Activated naive CD4-positive, alpha-beta T cell treated with anti-CD3 and anti-CD28 coated beads, Interleukin-2, amount 50 U/mL, for 24 hours (primary cell): ENCODE results near the gene TNN.

Experiments used
- H3K27ac Mint-ChIP-seq: one replicate; pipeline ENCODE4 v1.8.0; 2021; ENCODE audit warnings: mild to moderate bottlenecking, mixed read lengths
- H3K27me3 Mint-ChIP-seq: one replicate; pipeline ENCODE4 v1.8.0; 2021; ENCODE audit warnings: mixed read lengths
- H3K36me3 Mint-ChIP-seq: one replicate; pipeline ENCODE4 v1.8.0; 2021; ENCODE audit warnings: mixed read lengths
- H3K4me1 Mint-ChIP-seq: one replicate; pipeline ENCODE4 v1.8.0; 2021; ENCODE audit warnings: mixed read lengths
- H3K4me3 Mint-ChIP-seq: one replicate; pipeline ENCODE4 v1.8.0; 2021; ENCODE audit warnings: mild to moderate bottlenecking, mixed read lengths
- H3K9me3 Mint-ChIP-seq: one replicate; pipeline ENCODE4 v1.8.0; 2021; ENCODE audit warnings: mixed read lengths

TNN gene

DNA sequence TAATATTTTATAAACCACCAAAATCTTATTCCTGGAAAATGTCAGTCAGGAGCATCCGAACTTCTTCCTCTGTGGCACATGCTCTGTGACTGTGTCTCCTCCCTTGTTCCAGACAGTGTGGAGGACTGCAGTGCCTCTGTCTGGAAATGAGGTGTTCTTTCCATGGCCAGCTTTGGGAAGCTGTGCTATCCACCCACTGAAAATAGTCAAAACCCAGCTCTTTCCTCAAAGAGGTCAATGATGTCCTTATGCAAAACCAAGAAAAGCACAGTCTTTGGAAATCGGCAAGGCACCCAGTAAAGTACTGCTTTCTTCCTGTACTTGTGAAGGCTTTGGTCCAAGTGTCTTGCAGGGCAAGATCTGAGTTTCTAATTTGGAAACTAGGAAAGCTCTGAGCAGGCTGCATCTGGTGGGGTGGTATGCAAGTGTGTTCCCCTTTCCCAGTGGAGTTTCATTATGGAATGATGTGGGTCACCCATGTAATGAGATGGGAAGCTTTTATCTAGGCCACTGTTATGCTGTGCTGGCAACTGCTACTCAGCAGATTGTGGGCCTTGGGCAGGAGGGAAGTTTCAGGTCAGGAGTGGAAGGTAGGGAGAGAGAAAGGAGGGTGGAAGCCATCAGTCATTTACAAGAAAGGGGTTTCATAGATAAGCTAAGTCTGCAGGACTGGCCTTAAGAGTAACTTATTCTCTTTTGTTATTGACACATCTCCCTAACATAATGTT is 119.0 kb downstream of the TNN start:
- Mint-ChIP-seq H3K9me3 (no peaks in the 10 kb centered on the region), H3K4me3 (peak overlapping the region; percentile 23), H3K4me1 (peaks cover 99% of the 10 kb centered on the region), H3K27me3 (no peaks in the 10 kb centered on the region), H3K27ac (peak overlapping the region; percentile 48), H3K36me3 (peaks cover 16% of the 10 kb centered on the region)

DNA sequence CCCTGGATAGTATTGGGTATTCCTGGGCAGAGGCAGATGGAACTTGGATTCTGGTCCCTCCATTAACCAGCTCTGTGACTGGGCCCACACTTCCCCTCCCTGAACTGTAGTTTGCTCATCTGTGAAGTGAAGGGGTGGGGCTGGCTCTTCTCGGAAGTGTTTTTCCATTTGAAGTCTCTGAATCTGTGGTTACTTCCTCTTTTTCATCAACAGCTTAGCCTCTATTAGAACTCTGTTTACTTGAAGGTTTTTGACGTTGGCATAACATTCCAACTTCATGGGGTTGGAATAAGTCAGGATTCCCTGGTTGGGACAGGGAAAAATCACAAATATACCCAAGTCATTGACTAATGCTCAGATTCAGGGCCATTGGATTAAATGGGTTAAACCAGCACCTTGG is 121.3 kb downstream of the TNN start:
- no peaks in the 10 kb centered on the region for H3K27me3 Mint-ChIP-seq
- no peaks in the 10 kb centered on the region for H3K9me3 Mint-ChIP-seq
- peak overlapping the region; percentile 94 for H3K27ac Mint-ChIP-seq
- peaks cover 12% of the 10 kb centered on the region for H3K36me3 Mint-ChIP-seq
- H3K4me3 Mint-ChIP-seq, result peak overlapping the region; percentile 66
- H3K4me1 Mint-ChIP-seq, result peaks cover 80% of the 10 kb centered on the region

DNA sequence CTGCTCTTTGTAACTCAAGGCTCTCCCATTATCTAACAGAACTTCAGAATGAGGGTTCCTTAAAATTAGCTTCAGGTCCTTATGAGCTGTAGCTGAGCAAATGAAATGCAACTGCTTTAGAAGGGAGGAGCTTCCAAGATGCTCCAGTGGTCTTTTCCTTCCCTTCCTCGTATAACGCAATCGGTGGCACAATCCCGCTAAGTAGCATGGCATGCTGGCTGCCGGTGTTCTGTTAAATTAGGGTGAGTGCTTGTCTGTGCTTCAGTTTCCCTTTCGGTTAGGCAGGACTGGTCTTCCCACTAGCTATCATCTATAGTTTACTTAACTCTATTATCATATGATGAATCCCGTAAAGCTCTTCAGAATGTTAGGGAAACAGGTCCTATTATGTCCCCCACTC is 124.0 kb downstream of the TNN start:
- Mint-ChIP-seq H3K4me1 (peaks cover 58% of the 10 kb centered on the region), H3K9me3 (no peaks in the 10 kb centered on the region), H3K27me3 (no peaks in the 10 kb centered on the region), H3K36me3 (peaks cover 2% of the 10 kb centered on the region), H3K4me3 (peak overlapping the region; percentile 97), H3K27ac (peak overlapping the region; percentile 94)

DNA sequence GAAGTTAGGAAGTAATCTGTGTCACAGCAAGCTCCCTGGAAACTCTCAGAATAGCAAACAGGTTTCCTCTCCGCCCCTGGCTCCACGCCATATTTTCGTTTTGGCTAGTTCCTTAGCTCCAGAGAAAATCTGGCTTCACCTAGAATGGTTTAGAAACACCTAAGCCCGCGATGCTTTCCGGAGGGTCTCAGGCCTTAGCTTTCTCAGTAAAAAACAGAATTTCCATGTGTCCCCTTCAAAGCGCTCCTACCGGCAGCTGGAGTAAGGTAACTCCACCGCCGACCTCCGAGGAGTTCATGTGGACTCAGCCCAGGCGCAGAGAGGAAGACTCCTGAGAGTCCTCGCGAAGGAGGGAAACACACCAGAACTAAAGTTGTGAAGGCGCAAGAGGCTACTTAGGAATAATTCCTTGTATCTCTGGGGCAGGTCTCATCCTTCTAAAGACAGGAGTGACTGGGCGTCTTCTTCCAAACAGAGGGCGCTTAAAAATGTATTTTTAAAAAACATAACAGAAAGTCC is 124.5 kb downstream of the TNN start:
- Mint-ChIP-seq H3K4me3 (peak overlapping the region; percentile 97), H3K9me3 (no peaks in the 10 kb centered on the region), H3K4me1 (peaks cover 53% of the 10 kb centered on the region), H3K36me3 (no peaks in the 10 kb centered on the region), H3K27ac (peak overlapping the region; percentile 94), H3K27me3 (no peaks in the 10 kb centered on the region)

DNA sequence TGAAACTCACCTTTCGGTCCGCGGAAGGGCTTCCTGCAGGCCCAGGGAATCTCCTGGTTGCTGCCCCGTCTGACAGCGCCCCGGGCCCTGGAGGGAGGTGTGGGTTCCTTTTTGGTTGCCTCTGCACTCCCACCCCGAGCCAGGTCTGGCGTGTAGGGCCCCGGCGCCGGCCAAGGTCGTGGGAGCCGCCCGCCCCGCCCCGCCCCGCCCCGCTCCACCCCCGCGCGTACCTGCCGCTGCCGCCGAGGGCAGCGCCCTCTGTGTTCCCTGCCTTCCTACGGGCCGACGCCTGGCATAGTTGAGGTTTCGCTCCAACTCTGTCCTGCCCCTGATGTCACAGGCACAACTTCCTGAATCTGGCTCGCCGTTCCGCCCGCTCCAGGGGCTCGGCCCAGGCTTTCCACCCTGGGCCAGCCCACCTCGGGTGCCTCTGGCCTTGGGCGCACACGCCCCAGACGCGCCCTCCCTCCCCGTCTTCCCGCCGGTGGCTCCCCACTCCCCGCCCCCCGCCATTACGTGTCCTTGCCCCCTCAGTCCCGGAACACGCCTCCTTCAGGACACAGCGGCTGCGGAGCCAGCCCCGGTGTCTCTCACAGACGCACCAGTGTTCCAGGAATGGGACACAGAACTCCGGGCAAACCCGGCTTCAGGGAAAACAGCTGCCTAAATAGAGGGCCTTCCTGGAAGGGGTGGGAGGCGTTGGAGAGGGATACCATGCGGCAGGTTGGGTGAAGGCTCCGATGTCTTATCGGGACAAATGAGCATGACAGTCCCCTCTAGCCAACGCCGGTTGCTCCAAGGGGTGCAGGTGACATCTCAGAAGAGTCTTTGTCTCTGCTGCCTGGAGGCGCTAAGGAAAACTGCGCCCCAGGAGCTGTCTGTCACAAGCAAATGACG is 125.2 kb downstream of the TNN start, which contains the start of gene KIAA0040:
TSS of gene KIAA0040 (minus strand) at position 147 of the 897 bp plus-strand sequence. CDS start 31,763 bp downstream, outside the sequence.
- Mint-ChIP-seq H3K36me3 (no peaks in the 10 kb centered on the region), H3K27me3 (no peaks in the 10 kb centered on the region), H3K4me3 (peak within 1 kb of the TSS; percentile 97), H3K4me1 (peaks cover 52% of the 10 kb centered on the region), H3K27ac (peak within 1 kb of the TSS; percentile 94), H3K9me3 (no peaks in the 10 kb centered on the region)

DNA sequence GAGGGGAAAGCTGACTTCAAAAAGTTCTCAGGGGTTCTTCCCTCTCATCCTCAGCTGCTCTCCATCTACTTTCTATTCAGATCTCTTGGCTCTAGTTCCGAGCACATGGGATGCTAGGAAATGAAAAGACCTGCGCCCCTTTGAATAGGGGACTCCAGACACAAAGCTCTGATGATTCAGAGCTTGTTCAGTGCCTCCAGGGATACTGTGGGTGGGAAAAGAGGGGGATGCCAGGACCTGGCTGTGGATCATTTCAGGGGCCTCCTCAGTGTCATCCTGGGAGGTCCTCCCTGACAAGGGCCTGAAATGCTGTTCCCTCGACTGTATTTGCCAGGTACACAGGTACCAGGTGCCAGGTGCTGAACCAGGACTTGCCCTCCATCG is 125.9 kb downstream of the TNN start:
- H3K27me3 Mint-ChIP-seq, result no peaks in the 10 kb centered on the region
- H3K4me1 Mint-ChIP-seq, result peaks cover 46% of the 10 kb centered on the region
- no peaks in the 10 kb centered on the region for H3K36me3 Mint-ChIP-seq
- H3K4me3 Mint-ChIP-seq, result peak overlapping the region; percentile 97
- no peaks in the 10 kb centered on the region for H3K9me3 Mint-ChIP-seq
- H3K27ac Mint-ChIP-seq, result peak overlapping the region; percentile 25

DNA sequence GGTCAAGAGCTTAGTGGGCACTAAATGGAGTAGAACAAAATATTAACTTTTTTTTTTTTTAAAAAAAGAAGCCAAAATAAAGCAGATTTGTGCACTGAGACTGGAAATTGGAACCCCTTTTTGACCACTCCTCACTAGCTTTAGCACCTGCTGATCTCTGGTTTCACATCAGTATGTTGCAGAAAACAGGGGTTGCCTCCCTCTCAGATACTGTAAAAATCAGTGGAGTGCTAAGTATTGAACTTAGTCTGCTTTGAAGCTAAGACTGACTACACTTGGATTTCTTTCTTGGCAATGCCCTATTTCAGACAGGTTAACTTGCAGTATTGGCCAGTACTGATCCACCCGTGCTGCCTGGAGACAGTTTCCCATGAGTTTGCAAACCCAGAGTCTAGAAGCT is 127.6 kb downstream of the TNN start:
- Mint-ChIP-seq H3K27ac (no peak overlapping the region), H3K4me3 (no peak overlapping the region), H3K9me3 (no peaks in the 10 kb centered on the region), H3K36me3 (no peaks in the 10 kb centered on the region), H3K27me3 (no peaks in the 10 kb centered on the region), H3K4me1 (peaks cover 28% of the 10 kb centered on the region)

DNA sequence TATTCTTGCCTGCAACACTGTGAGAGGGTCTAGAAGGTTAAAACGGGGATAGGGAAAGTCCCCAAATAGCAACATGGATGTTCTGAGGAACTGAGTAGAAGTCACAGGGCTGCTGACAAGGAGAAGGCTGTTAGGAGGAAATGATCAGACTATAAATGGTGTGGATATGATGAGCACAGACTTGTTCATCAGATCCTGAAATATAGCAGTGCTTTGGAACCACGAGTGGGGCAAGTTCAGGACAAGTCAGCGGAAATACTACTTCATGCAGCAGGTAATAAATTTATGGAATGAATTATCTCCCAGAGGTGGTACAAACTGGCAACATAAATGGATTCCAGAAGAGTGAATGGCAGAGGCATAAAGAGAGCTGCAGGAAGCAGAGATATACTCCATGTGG is 128.2 kb downstream of the TNN start:
- Mint-ChIP-seq H3K9me3 (no peaks in the 10 kb centered on the region), H3K4me1 (peaks cover 23% of the 10 kb centered on the region), H3K36me3 (no peaks in the 10 kb centered on the region), H3K27me3 (no peaks in the 10 kb centered on the region), H3K27ac (peak overlapping the region; percentile 14), H3K4me3 (no peak overlapping the region)

DNA sequence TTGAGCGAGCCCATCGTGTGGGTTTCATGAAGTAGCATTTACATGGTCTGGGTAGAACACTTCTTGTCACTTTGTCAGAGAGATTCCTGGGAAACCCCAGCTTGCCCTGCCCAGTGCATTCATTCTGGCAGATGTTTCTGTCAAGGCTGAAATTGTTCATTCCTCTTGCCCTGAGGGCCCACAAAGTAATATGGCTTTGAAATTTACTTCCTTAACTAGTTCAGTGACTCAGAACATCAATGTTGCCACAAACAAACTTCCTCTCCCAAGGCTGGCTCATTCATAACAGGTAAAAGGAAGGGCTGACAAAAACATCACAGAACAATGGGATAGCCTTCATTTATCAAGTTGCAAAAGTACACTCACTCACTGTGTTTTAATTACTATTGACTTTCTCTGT is 129.9 kb downstream of the TNN start:
- Mint-ChIP-seq H3K4me1 (peaks cover 12% of the 10 kb centered on the region), H3K27ac (no peak overlapping the region), H3K4me3 (no peak overlapping the region), H3K36me3 (no peaks in the 10 kb centered on the region), H3K27me3 (no peaks in the 10 kb centered on the region), H3K9me3 (no peaks in the 10 kb centered on the region)
